Measurements from ENCODE around the gene WDR4. TPM values are rescaled to one million over a fixed set of nuclear protein-coding genes. Genes with fewer than 3 reads are reported as not detected.

WDR4 gene
- total RNA-seq, 1 donor from 2014 or later = 5.7 TPM

DNA sequence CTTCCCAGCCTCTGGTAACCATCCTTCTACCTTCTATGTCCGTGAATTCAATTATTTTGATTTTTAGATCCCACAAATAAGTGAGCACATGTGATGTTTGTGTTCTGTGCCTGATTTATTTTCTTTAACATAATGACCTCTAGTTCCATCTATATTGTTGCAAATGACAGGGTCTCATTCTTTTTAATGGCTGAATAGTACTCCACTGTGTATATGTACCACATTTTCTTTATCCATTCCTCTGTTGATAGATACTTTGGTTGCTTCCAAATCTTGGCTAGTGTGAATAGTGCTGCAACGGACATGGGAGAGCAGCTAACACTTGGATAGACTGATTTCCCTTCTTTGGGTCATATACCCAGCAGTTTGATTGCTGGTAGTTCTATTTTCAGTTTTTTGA, 51.8 kb downstream of the WDR4 start:
- H3K36me3 Mint-ChIP-seq = no peaks in the 10 kb centered on the region
- H3K9me3 Mint-ChIP-seq = peaks cover 25% of the 10 kb centered on the region
- H3K4me3 ChIP-seq = no peak overlapping the region
- H3K4me1 ChIP-seq = no peaks in the 10 kb centered on the region
- H3K27me3 ChIP-seq = peaks cover 56% of the 10 kb centered on the region
- peaks cover 3% of the 10 kb centered on the region for H3K27me3 Mint-ChIP-seq (ENCODE audit: insufficient read depth, low read depth)
- no peaks in the 10 kb centered on the region for H3K4me1 Mint-ChIP-seq
- H3K4me2 ChIP-seq = no peak overlapping the region
- H2AFZ ChIP-seq (replicated peaks) = no peak overlapping the region
- no peak overlapping the region for H3K4me3 Mint-ChIP-seq
- no peaks in the 10 kb centered on the region for H3K9me3 ChIP-seq (ENCODE audit: low read depth)
- no peaks in the 10 kb centered on the region for H4K20me1 ChIP-seq (ENCODE audit: low read depth)
- H3F3A ChIP-seq (ENCODE audit: low read depth) = no peaks in the 10 kb centered on the region
- no peak overlapping the region for H3K27ac ChIP-seq
- no peak overlapping the region for H3K9ac ChIP-seq
- no peak for TF ChIP-seq EZH2 (IDR thresholded peaks at IDR 0.05)
- TF ChIP-seq, protein P1, sequence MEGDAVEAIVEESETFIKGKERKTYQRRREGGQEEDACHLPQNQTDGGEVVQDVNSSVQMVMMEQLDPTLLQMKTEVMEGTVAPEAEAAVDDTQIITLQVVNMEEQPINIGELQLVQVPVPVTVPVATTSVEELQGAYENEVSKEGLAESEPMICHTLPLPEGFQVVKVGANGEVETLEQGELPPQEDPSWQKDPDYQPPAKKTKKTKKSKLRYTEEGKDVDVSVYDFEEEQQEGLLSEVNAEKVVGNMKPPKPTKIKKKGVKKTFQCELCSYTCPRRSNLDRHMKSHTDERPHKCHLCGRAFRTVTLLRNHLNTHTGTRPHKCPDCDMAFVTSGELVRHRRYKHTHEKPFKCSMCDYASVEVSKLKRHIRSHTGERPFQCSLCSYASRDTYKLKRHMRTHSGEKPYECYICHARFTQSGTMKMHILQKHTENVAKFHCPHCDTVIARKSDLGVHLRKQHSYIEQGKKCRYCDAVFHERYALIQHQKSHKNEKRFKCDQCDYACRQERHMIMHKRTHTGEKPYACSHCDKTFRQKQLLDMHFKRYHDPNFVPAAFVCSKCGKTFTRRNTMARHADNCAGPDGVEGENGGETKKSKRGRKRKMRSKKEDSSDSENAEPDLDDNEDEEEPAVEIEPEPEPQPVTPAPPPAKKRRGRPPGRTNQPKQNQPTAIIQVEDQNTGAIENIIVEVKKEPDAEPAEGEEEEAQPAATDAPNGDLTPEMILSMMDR (IDR thresholded peaks at IDR 0.05) = no peak
- no peak for TF ChIP-seq EZH2phosphoT487 (IDR thresholded peaks at IDR 0.05)
- no peaks in the 10 kb centered on the region for H3K36me3 ChIP-seq
- no peak for DNase-seq (ENCODE audit: low spot score)
- no peaks in the 10 kb centered on the region for H3K79me2 ChIP-seq (ENCODE audit: low read depth)
- no peak overlapping the region for H3K27ac Mint-ChIP-seq

DNA sequence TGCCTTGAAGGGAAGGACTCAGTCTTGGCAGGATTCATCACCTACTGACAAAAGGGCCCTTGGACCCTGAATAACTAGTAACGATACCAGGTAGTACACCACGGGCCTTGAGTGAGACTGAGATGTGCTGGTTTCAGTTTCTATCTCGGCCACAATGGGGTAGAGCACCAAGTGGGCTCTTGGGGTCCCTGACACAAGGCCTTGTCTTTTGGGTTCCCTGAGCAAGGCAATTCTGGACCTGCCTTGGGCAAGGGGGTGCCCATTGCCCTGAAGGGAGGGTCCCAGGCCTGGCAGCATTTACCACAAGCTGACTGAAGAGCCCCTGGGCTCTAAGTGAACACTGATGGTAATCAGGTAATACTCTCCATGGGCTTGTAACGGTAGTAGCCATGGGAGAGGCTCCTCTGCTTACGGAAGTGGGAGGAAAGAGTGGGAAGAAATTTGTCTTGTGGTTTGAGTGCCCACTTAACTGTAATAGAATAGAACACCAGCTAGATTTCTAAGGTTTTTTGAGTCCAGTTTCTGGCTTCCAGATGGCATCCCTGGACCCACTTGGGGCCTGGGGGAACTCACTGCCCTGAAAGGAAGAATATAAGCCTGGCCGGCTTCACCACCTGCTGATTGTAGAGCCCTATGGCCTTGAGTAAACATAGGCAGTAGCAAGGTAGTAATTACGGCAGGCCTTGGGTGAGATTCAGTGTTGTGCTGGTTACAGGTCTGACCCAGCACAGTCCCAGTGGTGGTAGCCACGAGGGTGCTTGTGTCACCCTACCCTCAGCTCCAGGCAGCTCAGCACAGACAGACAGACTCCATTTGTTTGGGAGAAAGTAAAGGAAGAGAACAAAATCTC, 58.5 kb downstream of the WDR4 start:
- no peak overlapping the region for H3K27ac Mint-ChIP-seq
- TF ChIP-seq EZH2phosphoT487 (IDR thresholded peaks at IDR 0.05) (no peak), EZH2 (IDR thresholded peaks at IDR 0.05) (no peak)
- TF ChIP-seq, protein P1 (IDR thresholded peaks at IDR 0.05) = no peak
- H3K9me3 ChIP-seq (ENCODE audit: low read depth) = no peaks in the 10 kb centered on the region

DNA sequence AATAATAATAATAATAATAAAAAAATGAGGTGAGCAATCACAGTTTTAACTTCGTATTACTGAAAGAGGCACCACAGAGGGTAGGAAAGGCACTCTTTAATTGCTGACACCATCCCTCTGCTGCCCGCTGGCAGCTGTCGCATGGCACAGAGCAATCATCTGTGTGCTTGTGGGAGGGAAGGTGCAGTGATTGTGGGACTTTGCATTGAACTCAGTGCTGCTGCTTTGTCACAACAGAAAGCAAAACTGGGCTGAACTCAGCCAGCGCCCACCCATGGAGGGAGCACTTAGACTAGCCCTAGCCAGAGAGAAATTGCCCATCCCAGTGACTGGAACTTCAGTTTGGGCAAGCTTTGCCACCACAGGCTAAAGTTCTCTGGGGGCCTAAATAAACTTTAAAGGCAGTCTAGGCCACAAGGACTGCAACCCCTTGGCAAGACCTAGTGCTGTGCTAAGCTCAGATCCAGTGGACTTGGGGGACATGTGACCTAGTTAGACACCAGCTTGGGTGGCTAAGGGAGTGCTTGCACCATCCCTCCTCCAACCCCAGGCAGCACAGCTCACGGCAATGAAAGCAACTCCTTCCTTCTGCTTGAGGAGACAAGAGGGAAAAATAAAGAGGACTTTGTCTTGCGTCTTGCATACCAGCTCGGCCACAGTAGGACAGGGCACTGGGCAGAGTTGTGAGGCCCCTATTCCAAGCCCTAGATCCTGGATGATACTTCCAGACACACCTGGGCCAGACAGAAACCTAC, 59.3 kb downstream of the WDR4 start:
- Histone ChIP-seq H3K4me3 (no peak overlapping the region), H3K36me3 (no peaks in the 10 kb centered on the region)

More for the DNA sequence above, 58.5 kb downstream of the WDR4 start:
- Histone ChIP-seq H3K4me2 (no peak overlapping the region), H4K20me1 (ENCODE audit: low read depth) (no peaks in the 10 kb centered on the region), H3K27me3 (peaks cover 16% of the 10 kb centered on the region), H3K4me1 (no peaks in the 10 kb centered on the region), H3K79me2 (ENCODE audit: low read depth) (no peaks in the 10 kb centered on the region), H3K27ac (no peak overlapping the region), H3K4me3 (no peak overlapping the region), H3K9ac (no peak overlapping the region), H2AFZ (replicated peaks) (no peak overlapping the region), H3F3A (ENCODE audit: low read depth) (no peaks in the 10 kb centered on the region), H3K36me3 (no peaks in the 10 kb centered on the region)
- Mint-ChIP-seq H3K27me3 (ENCODE audit: insufficient read depth, low read depth) (peaks cover 6% of the 10 kb centered on the region), H3K9me3 (peaks cover 17% of the 10 kb centered on the region), H3K4me1 (no peaks in the 10 kb centered on the region), H3K4me3 (no peak overlapping the region), H3K36me3 (peaks cover 3% of the 10 kb centered on the region)
- no peak for DNase-seq (ENCODE audit: low spot score)

More for the DNA sequence above, 59.3 kb downstream of the WDR4 start:
- Mint-ChIP-seq H3K4me3 (no peak overlapping the region), H3K27ac (no peak overlapping the region), H3K9me3 (peaks cover 19% of the 10 kb centered on the region), H3K36me3 (peaks cover 3% of the 10 kb centered on the region), H3K4me1 (no peaks in the 10 kb centered on the region), H3K27me3 (ENCODE audit: insufficient read depth, low read depth) (peaks cover 6% of the 10 kb centered on the region)
- Histone ChIP-seq H3K79me2 (ENCODE audit: low read depth) (no peaks in the 10 kb centered on the region), H2AFZ (replicated peaks) (no peak overlapping the region), H3K27me3 (peaks cover 8% of the 10 kb centered on the region), H3K4me2 (no peak overlapping the region), H3K9me3 (ENCODE audit: low read depth) (peaks cover under 1% of the 10 kb centered on the region), H3K4me1 (no peaks in the 10 kb centered on the region), H3K9ac (no peak overlapping the region), H3F3A (ENCODE audit: low read depth) (no peaks in the 10 kb centered on the region), H4K20me1 (ENCODE audit: low read depth) (no peaks in the 10 kb centered on the region), H3K27ac (no peak overlapping the region)
- TF ChIP-seq, protein P1 (IDR thresholded peaks at IDR 0.05) = no peak
- TF ChIP-seq EZH2phosphoT487 (IDR thresholded peaks at IDR 0.05) = no peak
- no peak for TF ChIP-seq EZH2 (IDR thresholded peaks at IDR 0.05)
- DNase-seq (ENCODE audit: low spot score) = no peak
